Hepatocyte (in vitro differentiated cells): ENCODE measurements around the gene CAMKMT. TPM values are rescaled to one million over a fixed set of nuclear protein-coding genes. Genes with fewer than 3 reads are reported as not detected.

ENCODE experiments used
- DNase-seq: peaks from one replicate; pipeline ENCODE4 v3.0.0-alpha.2; 2016; ENCODE audit warnings: low spot score
- H2AFZ ChIP-seq: fragments of 200-600 bp; sonication (generic); 2 replicates; pipeline ENCODE4 v1.6.0; 2016; ENCODE audit warnings: antibody characterized with exemption, mild to moderate bottlenecking
- H3K27ac ChIP-seq: fragments of 200-600 bp; sonication (generic); 2 replicates; pipeline ENCODE4 v1.5.1; 2016; ENCODE audit warnings: mild to moderate bottlenecking
- H3K27me3 ChIP-seq: fragments of 200-600 bp; sonication (generic); 2 replicates; pipeline ENCODE4 v1.6.1; 2016
- H3K36me3 ChIP-seq: fragments of 200-600 bp; sonication (generic); replicated peaks from 2 replicates; pipeline ENCODE4 v1.5.1; 2016; ENCODE audit warnings: low read depth; ENCODE audit not compliant: insufficient read depth
- H3K4me1 ChIP-seq: fragments of 200-600 bp; sonication (generic); 2 replicates; pipeline ENCODE4 v1.5.1; 2016; ENCODE audit warnings: mild to moderate bottlenecking, moderate library complexity; ENCODE audit not compliant: insufficient read depth
- H3K4me2 ChIP-seq: fragments of 200-600 bp; sonication (generic); 2 replicates; pipeline ENCODE4 v1.6.0; 2016
- H3K4me3 ChIP-seq: fragments of 200-600 bp; sonication (generic); 2 replicates; pipeline ENCODE4 v1.5.1; 2016; ENCODE audit warnings: mild to moderate bottlenecking
- H3K79me2 ChIP-seq: fragments of 200-600 bp; sonication (generic); 2 replicates; pipeline ENCODE4 v1.6.0; 2017; ENCODE audit warnings: mild to moderate bottlenecking
- H3K9me2 ChIP-seq: fragments of 200-600 bp; sonication (generic); replicated peaks from 2 replicates; pipeline ENCODE4 v1.6.0; 2017; ENCODE audit warnings: mild to moderate bottlenecking; ENCODE audit not compliant: insufficient read depth
- H3K9me3 ChIP-seq: fragments of 200-600 bp; sonication (generic); 2 replicates; pipeline ENCODE4 v1.5.1; 2016; ENCODE audit warnings: low read depth, mild to moderate bottlenecking
- H4K20me1 ChIP-seq: fragments of 200-600 bp; sonication (generic); 2 replicates; pipeline ENCODE4 v1.6.0; 2016; ENCODE audit warnings: mild to moderate bottlenecking; ENCODE audit not compliant: insufficient read depth, poor library complexity, severe bottlenecking
- CTCF ChIP-seq: fragments of 200-600 bp; sonication (generic); IDR thresholded peaks from 2 replicates; pipeline ENCODE4 v1.5.1; 2016; ENCODE audit warnings: antibody characterized with exemption, mild to moderate bottlenecking; ENCODE audit not compliant: poor library complexity
- EZH2 ChIP-seq: fragments of 200-600 bp; sonication (generic); IDR thresholded peaks from 2 replicates; pipeline ENCODE4 v1.6.1; 2016; ENCODE audit warnings: antibody characterized with exemption, mild to moderate bottlenecking, borderline replicate concordance
- EZH2phosphoT487 ChIP-seq: fragments of 200-600 bp; sonication (generic); IDR thresholded peaks from one replicate; pipeline ENCODE4 v1.6.1; 2018; ENCODE audit warnings: antibody characterized with exemption, mild to moderate bottlenecking, low read depth, moderate library complexity; ENCODE audit not compliant: unreplicated experiment, severe bottlenecking
- WGBS: methylation state at CpG from one replicate; pipeline ENCODE4 v1.1.6; 2016; ENCODE audit warnings: low lambda C conversion rate; ENCODE audit errors: missing lambda C conversion rate; 5-methylcytosine and 5-hydroxymethylcytosine counted together
- polyA plus RNA-seq: library from polyadenylated mRNA; unstranded; fragments of >200 nt; fragmentation: Nextera tagmentation; extraction: Ambion mirVana; gene quantifications from 2 replicates; pipeline ENCODE4 v1.2.1, GENCODE V29; 2016
- total RNA-seq: library from RNA; depleted of rRNA; stranded (reverse); fragments of >200 nt; gene quantifications from 2 replicates; pipeline ENCODE4 v1.2.3, GENCODE V29; 2014

The CAMKMT gene
- total and polyA plus RNA-seq, 2 experiments from 2014 or later, result 10.3 to 12.7 TPM

- no peaks in the 10 kb centered on the region for H3K9me3 ChIP-seq
- 90% methylated on average over 10 of the region's 10 CpGs for WGBS
- no peaks in the 10 kb centered on the region for H3K79me2 ChIP-seq
- no peaks in the 10 kb centered on the region for H3K27me3 ChIP-seq
- no peak overlapping the region for H2AFZ ChIP-seq
- TF ChIP-seq EZH2phosphoT487, result no peak
- H3K36me3 ChIP-seq, result no peaks in the 10 kb centered on the region
- H3K4me3 ChIP-seq, result no peak overlapping the region
- H3K27ac ChIP-seq, result no peak overlapping the region
- H3K4me2 ChIP-seq, result no peak overlapping the region
- H3K4me1 ChIP-seq, result no peaks in the 10 kb centered on the region
- no peaks in the 10 kb centered on the region for H4K20me1 ChIP-seq
- DNase-seq, result no peak
- no peaks in the 10 kb centered on the region for H3K9me2 ChIP-seq
Measured at GRCh38 chr2:44691174-44691785, 329.5 kb downstream of the CAMKMT start.

- DNase-seq, result no peak
- H3K9me3 ChIP-seq, result no peaks in the 10 kb centered on the region
- no peaks in the 10 kb centered on the region for H3K27me3 ChIP-seq
- no peaks in the 10 kb centered on the region for H3K9me2 ChIP-seq
- no peaks in the 10 kb centered on the region for H3K4me1 ChIP-seq
- no peaks in the 10 kb centered on the region for H4K20me1 ChIP-seq
- H3K4me2 ChIP-seq, result no peak overlapping the region
- H3K27ac ChIP-seq, result no peak overlapping the region
- H3K36me3 ChIP-seq, result no peaks in the 10 kb centered on the region
- no peaks in the 10 kb centered on the region for H3K79me2 ChIP-seq
- TF ChIP-seq CTCF (no peak), EZH2phosphoT487 (no peak), EZH2 (no peak)
- WGBS, result 95% methylated on average over 4 of the region's 4 CpGs
- H2AFZ ChIP-seq, result no peak overlapping the region
- no peak overlapping the region for H3K4me3 ChIP-seq
Measured at GRCh38 chr2:44692821-44693220, 331.1 kb downstream of the CAMKMT start.

GRCh38 chr2:44700824-44701223, 339.1 kb downstream of the CAMKMT start:
- H3K9me2 ChIP-seq, result no peaks in the 10 kb centered on the region
- no peak overlapping the region for H3K4me3 ChIP-seq
- DNase-seq, result no peak
- H3K36me3 ChIP-seq, result no peaks in the 10 kb centered on the region
- no peaks in the 10 kb centered on the region for H4K20me1 ChIP-seq
- H2AFZ ChIP-seq, result no peak overlapping the region
- 89% methylated on average over 5 of the region's 5 CpGs for WGBS
- no peaks in the 10 kb centered on the region for H3K4me1 ChIP-seq
- H3K27me3 ChIP-seq, result no peaks in the 10 kb centered on the region
- no peak for TF ChIP-seq EZH2phosphoT487
- no peak for TF ChIP-seq EZH2
- TF ChIP-seq CTCF, result no peak
- no peaks in the 10 kb centered on the region for H3K9me3 ChIP-seq
- H3K79me2 ChIP-seq, result no peaks in the 10 kb centered on the region
- no peak overlapping the region for H3K4me2 ChIP-seq
- no peak overlapping the region for H3K27ac ChIP-seq

GRCh38 chr2:44705356-44705755, 343.6 kb downstream of the CAMKMT start:
- Histone ChIP-seq H3K36me3 (no peaks in the 10 kb centered on the region), H3K79me2 (no peaks in the 10 kb centered on the region), H3K4me3 (no peak overlapping the region), H3K4me2 (no peak overlapping the region), H4K20me1 (no peaks in the 10 kb centered on the region), H3K4me1 (no peaks in the 10 kb centered on the region), H3K27ac (no peak overlapping the region), H3K27me3 (no peaks in the 10 kb centered on the region), H2AFZ (no peak overlapping the region), H3K9me3 (no peaks in the 10 kb centered on the region), H3K9me2 (no peaks in the 10 kb centered on the region)
- TF ChIP-seq EZH2phosphoT487 (no peak), EZH2 (no peak), CTCF (no peak)
- DNase-seq, result no peak
- 68% methylated on average over 5 of the region's 5 CpGs for WGBS
